Neuronal stem cell (in vitro differentiated cells): ENCODE results near the gene AAMP.
"Not testable (repeated sequence)": the region's sequence is repeated elsewhere in the genome, so short reads cannot be mapped to it uniquely, and the experiment has no call there.

Source experiments
- DNase-seq: peaks from one replicate; pipeline ENCODE4 v3.0.0-alpha.2; 2013; ENCODE audit warnings: low spot score
- H2AFZ ChIP-seq: one replicate; pipeline ENCODE4 v1.6.1; 2013; ENCODE audit warnings: mild to moderate bottlenecking, low read length, inconsistent platforms
- H2AK5ac ChIP-seq: 2 replicates; pipeline ENCODE4 v1.6.1; 2013; ENCODE audit warnings: low read depth, mild to moderate bottlenecking, inconsistent platforms, low read length, moderate library complexity, mixed read lengths
- H2BK120ac ChIP-seq: 2 replicates; pipeline ENCODE4 v1.6.1; 2013; ENCODE audit warnings: low read depth, mild to moderate bottlenecking, inconsistent platforms, low read length, moderate library complexity, mixed read lengths
- H2BK12ac ChIP-seq: one replicate; pipeline ENCODE4 v1.6.1; 2013; ENCODE audit warnings: low read length, inconsistent platforms
- H2BK15ac ChIP-seq: 2 replicates; pipeline ENCODE4 v1.6.1; 2013; ENCODE audit warnings: mild to moderate bottlenecking, low read length, inconsistent platforms, mixed read lengths
- H2BK5ac ChIP-seq: one replicate; pipeline ENCODE4 v1.6.1; 2013; ENCODE audit warnings: inconsistent platforms, mild to moderate bottlenecking, low read length, moderate library complexity
- H3K14ac ChIP-seq: one replicate; pipeline ENCODE4 v1.6.1; 2013; ENCODE audit warnings: low read length, inconsistent platforms
- H3K18ac ChIP-seq: 2 replicates; pipeline ENCODE4 v1.6.1; 2013; ENCODE audit warnings: low read length, inconsistent platforms
- H3K23ac ChIP-seq: 2 replicates; pipeline ENCODE4 v1.6.1; 2013; ENCODE audit warnings: low read depth, mild to moderate bottlenecking, mixed read lengths, low read length, inconsistent platforms; ENCODE audit not compliant: poor library complexity
- H3K27ac ChIP-seq: replicated peaks from 3 replicates; pipeline ENCODE4 v1.5.1; 2013; ENCODE audit warnings: low read length, inconsistent platforms
- H3K27me3 ChIP-seq, 3 experiments: 2 replicates each; pipeline ENCODE4 v1.6.1; 2013; ENCODE audit warnings: low read length in 3 of 3, mild to moderate bottlenecking in 2 of 3, inconsistent platforms in 1 of 3, low read depth in 1 of 3, mixed read lengths in 1 of 3, moderate library complexity in 1 of 3; ENCODE audit not compliant: control insufficient read depth in 3 of 3, insufficient read depth in 3 of 3
- H3K36me3 ChIP-seq, 2 donors: replicated peaks in 1 of 2; 2 replicates each; pipeline ENCODE4 v1.6.1; 2013; ENCODE audit warnings: low read length in 2 of 2; ENCODE audit not compliant: control insufficient read depth in 2 of 2, insufficient read depth in 2 of 2
- H3K4ac ChIP-seq: 2 replicates; pipeline ENCODE4 v1.6.1; 2013; ENCODE audit warnings: inconsistent platforms, mild to moderate bottlenecking, low read length, moderate library complexity
- H3K4me1 ChIP-seq, 2 donors: 1 replicate in 1 of 2; 2 replicates in 1 of 2; pipeline ENCODE4 v1.6.1; 2013; ENCODE audit warnings: low read length in 2 of 2, low read depth in 1 of 2; ENCODE audit not compliant: control insufficient read depth in 2 of 2, insufficient read depth in 1 of 2
- H3K4me2 ChIP-seq: one replicate; pipeline ENCODE4 v1.6.1; 2013; ENCODE audit warnings: mild to moderate bottlenecking, low read length, inconsistent platforms; ENCODE audit not compliant: insufficient read depth, poor library complexity, severe bottlenecking
- H3K4me3 ChIP-seq, 2 donors: 2 replicates each; pipeline ENCODE4 v1.5.1; 2013; ENCODE audit warnings: low read length in 2 of 2, mild to moderate bottlenecking in 2 of 2, inconsistent platforms in 1 of 2, moderate library complexity in 1 of 2
- H3K79me1 ChIP-seq: one replicate; pipeline ENCODE4 v1.6.1; 2013; ENCODE audit warnings: low read depth, mild to moderate bottlenecking, inconsistent platforms, low read length, moderate library complexity
- H3K9ac ChIP-seq: one replicate; pipeline ENCODE4 v1.6.1; 2013; ENCODE audit warnings: mild to moderate bottlenecking, low read depth, low read length, inconsistent platforms; ENCODE audit not compliant: poor library complexity
- H3K9me3 ChIP-seq, 2 donors: replicated peaks in 1 of 2; 2 replicates each; pipeline versions ENCODE3 to v1.6.1; 2013; ENCODE audit warnings: low read length in 2 of 2, mild to moderate bottlenecking in 2 of 2, inconsistent platforms in 1 of 2, low read depth in 1 of 2, mixed read lengths in 1 of 2, moderate library complexity in 1 of 2; ENCODE audit not compliant: control insufficient read depth in 2 of 2, insufficient read depth in 1 of 2
- H4K8ac ChIP-seq: one replicate; pipeline ENCODE4 v1.6.1; 2013; ENCODE audit warnings: low read depth, mild to moderate bottlenecking, inconsistent platforms, low read length, moderate library complexity
- H4K91ac ChIP-seq: one replicate; pipeline ENCODE4 v1.6.1; 2013; ENCODE audit warnings: low read length, low read depth, mild to moderate bottlenecking, inconsistent platforms; ENCODE audit not compliant: poor library complexity
- WGBS, 2 donors: extraction: QIAGEN DNeasy Blood & Tissue Kit; methylation state at CpG; one replicate each; pipeline ENCODE4 v1.1.7; 2013; ENCODE audit warnings: missing lambda C conversion rate in 2 of 2, mixed read lengths in 1 of 2; ENCODE audit not compliant: insufficient read length in 2 of 2, insufficient replicate concordance in 1 of 2; ENCODE audit errors: extremely low coverage in 2 of 2; 5-methylcytosine and 5-hydroxymethylcytosine counted together

The AAMP gene

GRCh38 chr2:218275371-218276072, 5.6 kb upstream of the AAMP start:
- Histone ChIP-seq H3K18ac (no peak overlapping the region), H2BK15ac (no peak overlapping the region), H2BK12ac (no peak overlapping the region), H3K27ac (no peak overlapping the region), H3K4ac (no peak overlapping the region), H2AFZ (no peak overlapping the region), H3K4me3 (no peak overlapping the region), H3K36me3 (peaks cover 31 to 39% of the 10 kb centered on the region in 2 donors), H2BK120ac (no peak overlapping the region), H3K4me2 (no peak overlapping the region), H3K9me3 (no peaks in the 10 kb centered on the region), H3K9ac (peak overlapping the region; percentile 10), H3K14ac (no peak overlapping the region), H3K79me1 (peaks cover 1% of the 10 kb centered on the region), H4K8ac (no peak overlapping the region), H4K91ac (peak overlapping the region; percentile 35), H2AK5ac (no peak overlapping the region), H3K23ac (no peak overlapping the region), H3K4me1 (peaks cover 5 to 7% of the 10 kb centered on the region in 2 donors), H3K27me3 (no peaks in the 10 kb centered on the region), H2BK5ac (no peak overlapping the region)
- no CpG with 5 or more reads among the region's 9 CpGs for WGBS, 2 donors
- DNase-seq = no peak

DNA sequence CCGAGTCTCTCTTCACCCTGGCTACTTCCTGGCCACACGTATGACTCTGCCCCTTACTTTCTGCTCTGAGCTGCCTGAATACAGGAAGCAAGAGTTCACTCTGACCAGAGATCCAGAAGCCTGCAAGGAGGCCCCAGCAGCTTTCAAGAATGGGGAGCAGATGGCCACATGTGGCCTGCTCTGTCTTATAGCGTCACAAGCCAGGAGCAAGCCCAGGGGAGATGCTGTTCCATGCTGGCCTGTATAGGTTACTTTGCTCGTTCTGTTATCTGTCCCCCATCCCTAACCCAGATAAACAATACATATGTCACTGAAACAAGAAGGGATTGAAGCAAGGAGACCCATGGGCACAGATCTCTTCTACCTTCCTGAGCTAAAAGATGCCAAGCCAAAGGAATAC, 4.6 kb upstream of the AAMP start:
- H3K36me3 ChIP-seq = peaks cover 31 to 39% of the 10 kb centered on the region in 2 donors
- no peaks in the 10 kb centered on the region for H3K27me3 ChIP-seq
- H3K23ac ChIP-seq = no peak overlapping the region
- H4K8ac ChIP-seq = no peak overlapping the region
- H2BK15ac ChIP-seq = no peak overlapping the region
- H2BK120ac ChIP-seq = no peak overlapping the region
- no peak overlapping the region for H2AFZ ChIP-seq
- H2BK12ac ChIP-seq = no peak overlapping the region
- H3K18ac ChIP-seq = peak overlapping the region; percentile 35
- no peak overlapping the region for H2BK5ac ChIP-seq
- DNase-seq = no peak
- no peak overlapping the region for H3K4me3 ChIP-seq
- no peak overlapping the region for H3K4me2 ChIP-seq
- H3K9ac ChIP-seq = no peak overlapping the region
- no peak overlapping the region for H2AK5ac ChIP-seq
- no peak overlapping the region for H3K4ac ChIP-seq
- no CpG with 5 or more reads among the region's 4 CpGs for WGBS, 2 donors
- H3K27ac ChIP-seq = no peak overlapping the region
- H3K79me1 ChIP-seq = peaks cover 3% of the 10 kb centered on the region
- peaks cover 5 to 7% of the 10 kb centered on the region in 2 donors for H3K4me1 ChIP-seq
- H3K9me3 ChIP-seq = no peaks in the 10 kb centered on the region
- H4K91ac ChIP-seq = no peak overlapping the region
- H3K14ac ChIP-seq = no peak overlapping the region

DNA sequence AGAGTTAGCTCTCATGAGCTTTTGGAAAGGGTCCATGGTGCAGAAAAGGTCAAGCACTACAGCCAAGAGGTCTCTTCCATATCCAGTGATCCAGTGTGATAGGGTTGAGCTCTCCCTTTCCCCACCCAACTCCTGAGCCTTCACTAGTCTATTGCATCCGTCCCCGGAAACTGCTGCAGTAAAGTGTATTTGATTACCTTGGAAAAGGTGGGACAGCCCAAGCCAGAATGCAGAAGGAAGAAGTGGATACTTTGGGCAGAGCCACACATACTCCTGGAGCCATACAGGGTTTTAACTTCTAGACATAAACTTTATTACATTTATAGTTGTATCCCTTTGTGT, 3.9 kb upstream of the AAMP start:
- Histone ChIP-seq H3K4me3 (no peak overlapping the region), H2BK12ac (no peak overlapping the region), H2BK120ac (no peak overlapping the region), H3K23ac (no peak overlapping the region), H2AFZ (no peak overlapping the region), H3K9me3 (no peaks in the 10 kb centered on the region), H3K4ac (no peak overlapping the region), H3K79me1 (peaks cover 8% of the 10 kb centered on the region), H2AK5ac (no peak overlapping the region), H4K8ac (no peak overlapping the region), H3K4me1 (peaks cover 8 to 10% of the 10 kb centered on the region in 2 donors), H3K4me2 (no peak overlapping the region), H2BK5ac (no peak overlapping the region), H4K91ac (no peak overlapping the region), H3K36me3 (peaks cover 30 to 39% of the 10 kb centered on the region in 2 donors), H2BK15ac (no peak overlapping the region), H3K27me3 (no peaks in the 10 kb centered on the region), H3K27ac (no peak overlapping the region), H3K14ac (no peak overlapping the region), H3K9ac (no peak overlapping the region), H3K18ac (no peak overlapping the region)
- DNase-seq = no peak
- no CpG with 5 or more reads among the region's 2 CpGs for WGBS, 2 donors

- H3K14ac ChIP-seq, H3K23ac ChIP-seq, H2AFZ ChIP-seq, H3K79me1 ChIP-seq, H4K91ac ChIP-seq, H3K4me3 ChIP-seq, H3K9ac ChIP-seq, H3K27ac ChIP-seq, H3K4me2 ChIP-seq, H2AK5ac ChIP-seq, H3K9me3 ChIP-seq, H3K18ac ChIP-seq, H2BK12ac ChIP-seq, H4K8ac ChIP-seq, H2BK15ac ChIP-seq, H2BK5ac ChIP-seq, H3K27me3 ChIP-seq, H3K4ac ChIP-seq, DNase-seq, H2BK120ac ChIP-seq, H3K4me1 ChIP-seq: not testable (repeated sequence)
- H3K36me3 ChIP-seq = peaks cover 29 to 39% of the 10 kb centered on the region in 2 donors
- WGBS, 2 donors = no CpG with 5 or more reads among the region's 8 CpGs
Observed at GRCh38 chr2:218273214-218273907, 3.4 kb upstream of the AAMP start.
